ENCODE measurements around the gene MS4A8.
"Not testable (repeated sequence)": the region's sequence is repeated elsewhere in the genome, so short reads cannot be mapped to it uniquely, and the experiment has no call there.

Gene MS4A8, protein sequence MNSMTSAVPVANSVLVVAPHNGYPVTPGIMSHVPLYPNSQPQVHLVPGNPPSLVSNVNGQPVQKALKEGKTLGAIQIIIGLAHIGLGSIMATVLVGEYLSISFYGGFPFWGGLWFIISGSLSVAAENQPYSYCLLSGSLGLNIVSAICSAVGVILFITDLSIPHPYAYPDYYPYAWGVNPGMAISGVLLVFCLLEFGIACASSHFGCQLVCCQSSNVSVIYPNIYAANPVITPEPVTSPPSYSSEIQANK

GRCh38 chr11:60699284-60699691 is at the start of gene MS4A8:
Gene MS4A8 (plus strand): TSS chr11:60699612. CDS start chr11:60700861, 1,249 bp downstream.
- no peak for FAIRE-seq

GRCh38 chr11:60657888-60658287 is 41.5 kb upstream of the MS4A8 start:
- no peak for FAIRE-seq

- no peak for FAIRE-seq
Observed at GRCh38 chr11:60658409-60658808, 41.0 kb upstream of the MS4A8 start.

GRCh38 chr11:60672255-60672654 is 27.2 kb upstream of the MS4A8 start:
- no peak for FAIRE-seq

- FAIRE-seq, result not testable (repeated sequence)
Observed at GRCh38 chr11:60678231-60678630, 21.2 kb upstream of the MS4A8 start.

DNA sequence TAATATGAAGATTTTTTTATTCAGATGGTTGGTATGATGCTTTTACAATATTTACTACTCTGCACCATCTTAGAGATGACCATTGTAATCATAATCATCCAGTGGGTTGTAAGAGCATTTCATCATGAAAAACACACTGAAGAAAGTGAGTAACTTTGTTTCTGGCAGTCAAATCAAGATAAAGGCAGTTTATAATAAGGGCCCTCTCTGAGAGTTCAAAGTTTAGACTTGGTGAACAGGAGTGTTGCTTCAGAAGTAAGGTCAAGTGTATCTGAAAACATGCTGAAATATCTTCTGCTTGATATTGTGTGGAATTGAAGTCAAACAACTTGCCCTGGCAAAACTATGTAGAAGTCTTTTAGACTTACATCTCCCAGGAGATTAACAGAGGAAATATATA is 19.5 kb upstream of the MS4A8 start:
- FAIRE-seq, result no peak

DNA sequence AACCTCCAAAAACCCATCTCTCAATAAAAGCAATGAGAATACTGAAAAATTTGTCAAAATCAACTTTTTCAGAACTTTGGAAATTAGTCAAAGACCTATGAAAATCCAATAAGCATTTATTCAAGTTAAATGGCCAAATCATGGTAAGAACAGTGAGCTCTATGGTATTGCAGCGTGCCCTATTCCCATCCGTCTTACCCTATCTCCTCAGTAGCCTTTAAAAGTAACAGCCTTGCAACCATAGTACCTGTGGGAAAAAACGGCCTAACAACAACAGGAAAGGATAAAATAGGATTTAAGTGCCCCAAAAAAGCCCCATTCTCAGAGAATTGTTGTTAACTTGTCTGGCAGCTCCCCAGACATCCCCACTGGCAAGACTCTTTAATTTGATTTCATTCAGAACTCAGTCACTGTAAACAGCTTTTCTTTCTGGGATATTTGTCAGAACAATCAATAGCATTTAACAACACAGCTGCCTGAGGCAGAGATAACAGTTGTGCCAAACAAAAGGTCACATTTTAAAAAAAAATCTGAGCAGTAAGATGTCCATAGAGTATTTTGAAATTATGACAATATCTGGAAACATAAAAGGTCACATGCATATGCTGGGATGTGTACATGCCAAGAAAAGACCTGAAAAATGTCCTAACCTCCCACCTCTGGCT is 18.8 kb upstream of the MS4A8 start:
- no peak for FAIRE-seq

DNA sequence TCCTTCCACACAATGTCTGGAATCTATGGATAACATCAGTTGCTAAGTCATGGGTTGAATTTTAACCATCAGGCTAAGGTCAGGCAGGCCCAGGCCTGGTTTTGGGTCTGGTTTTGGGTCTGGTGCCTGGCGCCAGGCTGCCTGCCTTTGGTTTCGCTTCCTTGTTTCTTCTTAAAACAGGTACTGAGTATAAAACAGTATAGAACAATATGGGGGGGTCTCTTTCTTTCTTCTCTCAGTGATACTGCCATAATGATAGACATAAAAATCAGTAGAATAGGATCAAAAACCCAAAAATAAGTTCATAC is 14.9 kb upstream of the MS4A8 start:
- not testable (repeated sequence) for FAIRE-seq

DNA sequence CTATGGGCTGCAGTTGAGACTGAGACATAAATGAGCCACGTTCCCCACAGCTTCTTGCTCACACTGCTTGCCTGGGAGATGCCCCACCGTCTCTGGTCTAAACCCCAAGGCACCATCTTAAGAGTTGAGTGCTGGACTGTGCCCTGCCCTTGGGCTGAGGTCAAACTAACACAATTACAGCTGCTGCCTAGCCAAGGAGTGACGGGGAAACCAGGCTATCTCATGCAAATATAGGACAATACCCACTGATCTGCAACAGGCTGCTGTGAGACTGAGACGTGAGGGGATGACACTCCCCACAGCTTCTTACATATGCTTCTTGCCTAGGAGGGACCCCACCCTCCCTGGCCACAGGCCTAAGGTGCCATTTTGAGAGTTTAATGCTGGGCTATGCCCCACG is 7.8 kb upstream of the MS4A8 start:
- no peak for FAIRE-seq

GRCh38 chr11:60699936-60700335 is 524 bp downstream of the MS4A8 start:
- FAIRE-seq, result no peak

- no peak for FAIRE-seq
Observed at GRCh38 chr11:60700689-60701468, 1.5 kb downstream of the MS4A8 start.

- no peak for FAIRE-seq
Observed at GRCh38 chr11:60701469-60701818, 2.0 kb downstream of the MS4A8 start.

DNA sequence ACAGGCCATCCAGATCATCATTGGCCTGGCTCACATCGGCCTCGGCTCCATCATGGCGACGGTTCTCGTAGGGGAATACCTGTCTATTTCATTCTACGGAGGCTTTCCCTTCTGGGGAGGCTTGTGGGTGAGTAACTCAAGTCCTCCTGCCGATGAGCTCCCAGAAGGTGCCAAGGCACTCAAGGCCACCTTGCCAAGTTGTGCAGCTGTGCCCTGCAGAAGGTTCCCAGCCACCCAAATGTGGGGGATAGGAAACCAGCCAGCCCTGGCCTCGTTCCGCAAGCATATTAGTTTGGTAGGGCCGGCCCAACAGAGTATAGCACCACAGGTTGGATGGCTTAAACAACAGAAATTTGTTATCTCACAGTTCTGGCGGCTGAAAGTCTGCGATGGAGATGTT is 4.0 kb downstream of the MS4A8 start:
- no peak for FAIRE-seq

DNA sequence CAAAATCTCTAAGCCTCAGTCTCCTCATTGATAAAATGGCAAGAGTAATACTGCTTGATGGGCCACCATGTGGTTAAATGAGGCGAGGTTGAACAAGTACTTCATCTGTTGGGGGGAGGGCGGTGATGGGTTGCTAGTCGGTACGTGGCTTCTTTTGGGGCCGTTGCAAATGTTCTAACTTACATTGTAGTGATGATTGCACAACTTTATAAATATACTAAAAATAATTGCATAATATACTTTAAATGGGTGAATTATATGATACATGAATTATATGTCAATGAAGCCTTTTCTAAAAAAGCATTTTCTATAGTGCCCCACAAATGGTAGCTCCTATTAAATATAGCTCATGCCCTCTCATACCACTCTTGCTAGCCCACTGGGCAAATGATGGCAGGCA is 6.5 kb downstream of the MS4A8 start:
- no peak for FAIRE-seq

GRCh38 chr11:60706931-60707330 is 7.5 kb downstream of the MS4A8 start:
- FAIRE-seq, result no peak

DNA sequence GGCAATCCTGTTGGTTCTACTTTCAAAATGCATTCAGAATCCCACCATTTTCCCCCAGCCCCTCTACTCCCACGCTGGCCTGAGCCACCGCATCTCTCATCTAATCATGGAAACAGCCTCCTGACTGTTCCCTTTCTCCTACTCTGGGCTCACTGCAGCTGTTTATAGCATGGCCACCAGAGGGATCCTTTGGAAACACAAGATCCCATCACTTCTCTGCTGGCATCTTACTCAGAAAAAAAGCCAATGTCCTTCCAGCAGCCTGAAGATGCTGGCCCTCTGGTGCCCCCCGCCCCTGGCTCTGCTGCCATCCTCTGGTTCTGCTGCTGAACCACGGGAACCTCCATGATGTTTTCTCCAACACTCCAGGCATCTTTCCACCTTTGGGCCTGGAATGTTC is 11.1 kb downstream of the MS4A8 start:
- FAIRE-seq, result no peak

DNA sequence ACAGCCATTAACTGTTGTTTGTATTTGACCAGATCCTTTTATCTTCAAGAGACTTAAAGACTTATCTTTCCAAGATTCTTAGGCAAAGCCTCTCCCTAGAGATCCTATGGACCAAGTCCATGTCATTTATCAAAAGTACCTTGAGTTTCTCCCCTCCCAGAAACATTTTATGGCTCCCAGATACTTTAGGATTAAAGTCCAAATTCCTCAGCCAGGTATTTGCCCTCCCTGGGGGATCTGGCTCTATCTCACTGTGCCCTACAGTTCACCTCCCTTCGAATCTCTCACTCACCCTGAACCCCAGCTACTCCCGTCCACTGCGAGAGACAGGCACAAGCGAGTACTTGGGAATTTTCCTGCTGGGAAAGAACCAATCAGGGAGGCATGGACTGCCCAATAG is 11.9 kb downstream of the MS4A8 start:
- no peak for FAIRE-seq

DNA sequence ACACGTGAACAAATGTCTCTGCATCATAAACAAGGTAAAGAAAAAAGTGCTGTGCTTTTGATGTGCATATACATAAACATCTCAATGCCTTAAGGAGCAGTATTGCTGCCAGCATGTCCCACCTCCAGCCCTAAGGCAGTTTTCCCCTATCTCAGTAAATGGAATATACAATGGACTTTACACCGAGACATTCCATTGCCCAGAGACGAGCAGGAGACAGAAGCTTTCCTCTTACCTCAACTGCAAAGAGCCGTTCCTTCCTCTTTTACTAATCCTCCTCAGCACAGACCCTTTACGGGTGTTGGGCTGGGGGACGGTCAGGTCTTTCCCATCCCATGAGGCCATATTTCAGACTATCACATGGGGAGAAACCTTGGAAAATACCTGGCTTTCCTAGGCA is 14.0 kb downstream of the MS4A8 start:
- FAIRE-seq, result not testable (repeated sequence)

- FAIRE-seq, result no peak
Observed at GRCh38 chr11:60717956-60718355, 18.5 kb downstream of the MS4A8 start.

DNA sequence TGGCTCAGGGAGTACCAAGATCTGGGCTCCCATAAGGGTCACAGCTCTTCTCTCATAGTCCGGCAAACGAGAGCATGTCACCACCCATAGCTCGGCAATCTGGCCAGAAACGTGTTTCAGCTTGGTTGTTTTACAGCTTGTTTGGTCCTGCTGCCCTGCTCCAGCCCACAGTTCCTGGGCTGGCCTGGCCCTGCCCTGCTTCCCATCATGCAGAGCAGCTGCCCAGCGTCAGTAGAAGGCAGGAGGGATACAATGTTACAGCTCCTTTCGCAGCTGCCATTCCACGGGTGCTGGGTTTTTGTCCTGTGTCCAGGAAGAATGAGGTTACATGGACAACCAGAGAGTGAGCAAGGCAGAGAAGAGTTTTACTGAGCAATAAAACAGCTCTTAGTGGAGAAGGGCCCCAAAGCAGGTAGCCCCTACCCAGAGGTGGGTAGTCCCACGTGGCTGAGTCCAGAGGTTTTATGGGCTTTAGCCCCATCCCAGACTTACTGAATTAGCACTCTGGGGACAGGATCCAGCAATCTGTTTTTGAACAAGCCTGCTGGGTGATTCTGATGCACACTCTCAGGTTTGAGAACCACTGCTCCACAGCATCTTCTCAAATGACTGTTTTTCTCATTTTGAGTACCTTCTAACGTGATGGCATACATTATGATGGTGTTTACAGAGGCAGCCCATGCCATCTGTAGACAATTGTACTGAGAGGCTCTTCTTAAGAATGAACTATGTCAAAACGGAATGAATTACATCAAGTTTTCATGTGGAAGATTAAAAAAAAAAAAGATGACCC is 19.3 kb downstream of the MS4A8 start:
- FAIRE-seq, result no peak

GRCh38 chr11:60719391-60719790 is 20.0 kb downstream of the MS4A8 start:
- no peak for FAIRE-seq

DNA sequence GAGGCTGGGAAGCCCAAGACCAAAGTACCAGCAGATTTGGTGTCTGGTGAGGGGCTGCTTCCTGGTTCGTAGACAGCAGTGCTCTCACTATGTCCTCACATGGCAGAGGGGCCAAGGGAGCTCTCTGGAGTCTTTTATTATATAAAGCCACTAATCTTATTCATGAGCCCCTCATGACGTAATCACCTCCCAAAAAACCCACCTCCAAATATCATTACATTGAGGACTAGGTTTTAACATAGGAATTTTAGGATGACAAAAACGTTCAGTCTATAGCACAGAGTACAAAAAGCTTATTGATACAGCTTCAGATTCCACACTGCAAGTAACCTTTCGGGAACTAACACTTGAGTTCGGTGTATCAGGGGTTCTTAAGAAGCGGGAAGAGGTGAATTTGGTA is 21.0 kb downstream of the MS4A8 start:
- FAIRE-seq, result no peak

GRCh38 chr11:60724420-60724819 is 25.0 kb downstream of the MS4A8 start, which contains the start of gene MS4A18:
Gene MS4A18 (plus strand): TSS chr11:60724720.
- no peak for FAIRE-seq
